NCI-H82 (cell line): ENCODE measurements around the gene CTSD.
"Not testable (repeated sequence)": the region's sequence is repeated elsewhere in the genome, so short reads cannot be mapped to it uniquely, and the experiment has no call there.

ENCODE experiments used
- DNase-seq: peaks from one replicate; lab custom pipeline; 2025; lab: John Stamatoyannopoulos, UW

CTSD gene

DNA sequence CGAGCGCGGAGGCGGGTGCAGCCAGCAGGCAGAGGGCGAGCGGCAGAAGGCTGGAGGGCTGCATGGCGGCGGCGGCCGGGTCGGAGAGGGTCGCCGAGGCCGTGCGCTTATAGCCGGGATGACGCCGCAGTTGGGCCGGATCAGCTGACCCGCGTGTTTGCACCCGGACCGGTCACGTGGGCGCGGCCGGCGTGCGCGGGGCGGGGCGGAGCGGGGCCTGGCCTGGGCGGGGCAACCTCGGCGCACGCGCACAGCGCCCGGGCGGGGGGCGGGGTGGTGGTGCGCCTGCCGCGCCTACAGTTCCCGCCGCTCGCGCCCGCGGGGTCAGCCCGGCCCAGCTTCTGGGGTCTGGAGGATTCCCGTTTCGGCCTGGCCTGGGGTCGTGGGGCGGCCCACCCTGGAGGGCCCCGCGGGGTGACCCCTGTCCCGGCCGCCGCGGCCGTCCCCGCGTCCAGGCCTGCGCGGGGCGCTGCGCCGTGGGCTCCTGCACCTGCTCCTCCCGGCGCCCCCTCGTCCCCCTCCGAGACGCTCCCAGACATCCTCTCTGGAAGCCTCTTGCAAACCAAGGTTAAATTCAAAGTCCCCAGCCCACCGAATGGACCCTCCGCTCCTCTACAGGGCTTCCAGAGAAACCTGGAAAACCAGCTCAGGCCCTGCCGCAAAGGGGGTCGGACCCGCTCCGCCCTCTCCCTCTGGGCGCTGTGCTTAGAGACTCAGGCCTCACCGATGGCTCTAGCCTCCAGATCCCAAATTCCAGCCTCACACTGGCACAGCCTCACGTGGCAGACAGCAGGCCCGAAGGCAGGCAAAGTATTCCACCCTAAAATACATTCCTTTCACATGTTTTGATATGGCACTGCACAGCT lies at the start of gene CTSD:
Gene CTSD, minus strand, starts transcription at position 132 of the 866 bp plus-strand sequence. Its CDS starts 68 bp downstream, at position 64.
- peak; percentile 75 for DNase-seq

GRCh38 chr11:1813356-1813755 lies 49.6 kb upstream of the CTSD start:
- DNase-seq: not testable (repeated sequence)

- DNase-seq: no peak
Observed at GRCh38 chr11:1812801-1813200, 49.1 kb upstream of the CTSD start.

DNA sequence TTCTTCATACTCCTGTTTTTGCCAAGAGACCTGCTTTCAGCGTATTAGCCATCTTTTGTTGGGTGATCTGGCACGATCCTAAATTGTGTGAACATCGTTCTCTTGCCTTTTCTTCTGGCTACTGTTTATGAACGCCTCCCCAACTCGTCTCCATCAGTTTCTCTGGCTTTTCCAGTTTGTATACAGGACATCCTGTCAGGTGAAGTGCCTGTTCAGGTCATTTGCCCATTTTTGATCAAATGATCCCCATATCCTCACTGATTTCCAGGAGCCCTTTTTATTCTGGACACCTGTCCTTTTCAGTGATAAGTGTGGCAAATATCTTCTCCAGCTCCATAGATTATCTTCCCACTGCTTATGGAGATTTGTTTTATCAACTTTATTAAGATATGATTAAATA lies 48.5 kb upstream of the CTSD start:
- DNase-seq: no peak

DNA sequence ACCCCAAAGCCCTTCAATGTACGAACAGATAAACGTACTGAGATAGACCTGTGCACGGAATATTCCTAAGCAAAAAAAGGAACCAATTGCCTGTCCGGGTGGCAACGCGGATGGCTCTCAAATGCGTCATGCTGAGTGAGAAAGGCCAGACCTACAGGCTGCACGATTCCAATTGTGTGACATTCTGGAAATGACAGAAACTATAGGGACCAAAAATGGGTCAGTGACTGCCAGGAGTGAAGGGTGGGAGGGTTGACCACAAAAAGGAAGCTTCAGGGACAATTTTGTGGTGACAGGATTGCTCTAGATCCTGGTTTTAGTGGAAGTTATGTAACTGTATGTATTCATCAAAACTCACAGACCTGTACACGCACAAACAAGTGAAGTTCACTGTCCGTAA lies 47.0 kb upstream of the CTSD start:
- DNase-seq: no peak

DNA sequence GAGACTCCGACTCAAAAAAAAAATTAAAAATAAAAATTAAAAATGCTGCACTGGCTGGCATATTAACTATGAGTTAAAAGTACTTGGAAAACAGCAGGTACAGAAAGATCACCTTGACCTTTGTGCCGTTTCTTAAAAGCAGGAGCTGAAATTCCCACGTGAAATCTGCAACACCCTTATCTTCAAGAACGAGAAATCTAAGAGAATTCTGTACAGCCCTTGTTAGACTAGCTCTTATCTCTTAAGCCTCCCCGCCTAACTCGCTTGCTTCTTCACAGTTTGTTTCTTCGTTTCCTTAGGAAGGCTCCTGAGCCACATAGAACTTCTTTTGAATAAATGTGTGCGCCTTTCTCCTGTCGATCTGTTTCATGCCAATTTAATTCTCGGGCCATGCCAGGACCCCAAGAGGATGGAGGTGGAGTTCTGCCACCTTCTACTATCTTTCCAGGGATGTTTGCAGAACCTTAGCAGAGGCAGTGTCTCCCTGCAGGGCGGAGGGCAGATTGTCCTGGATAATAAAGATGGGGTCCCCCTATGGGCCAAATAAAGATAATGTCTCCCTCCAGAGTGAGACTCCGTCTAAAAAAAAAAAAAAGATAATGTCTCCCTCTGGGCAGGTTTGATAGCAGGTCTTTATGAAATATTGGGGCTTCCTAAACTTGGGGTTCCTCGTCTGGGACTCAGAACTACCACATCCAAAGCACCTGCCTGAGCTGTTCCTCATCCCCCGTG lies 43.7 kb upstream of the CTSD start:
- no peak for DNase-seq

DNA sequence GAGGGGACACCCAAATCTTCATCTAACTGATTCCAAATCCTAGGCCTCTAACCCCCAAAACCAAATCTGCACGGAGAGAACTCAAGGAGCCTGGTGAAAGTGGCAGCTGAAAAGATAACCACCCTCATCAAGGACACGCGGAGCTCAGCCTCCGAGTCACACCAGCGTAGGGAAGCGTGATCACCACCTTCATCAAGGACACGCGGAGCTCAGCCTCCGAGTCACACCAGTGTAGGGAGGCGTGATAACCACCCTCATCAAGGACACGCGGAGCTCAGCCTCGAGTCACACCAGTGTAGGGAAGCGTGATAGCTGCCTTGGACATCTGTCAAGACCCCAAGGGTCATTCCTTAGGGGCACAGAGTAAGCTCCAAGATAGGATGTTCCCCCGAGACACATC lies 41.8 kb upstream of the CTSD start:
- no peak for DNase-seq

- DNase-seq: not testable (repeated sequence)
Observed at GRCh38 chr11:1803835-1804519, 40.2 kb upstream of the CTSD start.

DNA sequence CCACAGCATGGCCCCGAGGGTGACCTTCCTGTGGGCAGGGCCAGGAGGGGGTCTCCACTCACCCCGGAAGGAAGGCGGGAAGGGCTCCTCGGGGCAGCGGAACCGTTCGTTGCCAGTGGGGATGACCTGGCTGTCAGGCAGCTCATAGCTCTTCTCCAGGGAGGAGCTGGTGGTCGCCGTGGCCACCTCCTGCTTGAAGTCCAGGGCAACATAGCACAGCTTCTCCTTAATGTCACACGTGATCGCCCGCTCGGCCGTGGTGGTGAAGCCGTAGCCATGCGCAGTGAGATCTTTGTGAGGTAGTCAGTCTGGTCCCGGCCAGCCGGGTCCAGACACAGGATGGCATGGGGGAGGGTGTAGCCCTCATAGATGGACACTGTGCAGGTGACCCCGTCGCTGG lies 39.5 kb upstream of the CTSD start:
- no peak for DNase-seq

DNA sequence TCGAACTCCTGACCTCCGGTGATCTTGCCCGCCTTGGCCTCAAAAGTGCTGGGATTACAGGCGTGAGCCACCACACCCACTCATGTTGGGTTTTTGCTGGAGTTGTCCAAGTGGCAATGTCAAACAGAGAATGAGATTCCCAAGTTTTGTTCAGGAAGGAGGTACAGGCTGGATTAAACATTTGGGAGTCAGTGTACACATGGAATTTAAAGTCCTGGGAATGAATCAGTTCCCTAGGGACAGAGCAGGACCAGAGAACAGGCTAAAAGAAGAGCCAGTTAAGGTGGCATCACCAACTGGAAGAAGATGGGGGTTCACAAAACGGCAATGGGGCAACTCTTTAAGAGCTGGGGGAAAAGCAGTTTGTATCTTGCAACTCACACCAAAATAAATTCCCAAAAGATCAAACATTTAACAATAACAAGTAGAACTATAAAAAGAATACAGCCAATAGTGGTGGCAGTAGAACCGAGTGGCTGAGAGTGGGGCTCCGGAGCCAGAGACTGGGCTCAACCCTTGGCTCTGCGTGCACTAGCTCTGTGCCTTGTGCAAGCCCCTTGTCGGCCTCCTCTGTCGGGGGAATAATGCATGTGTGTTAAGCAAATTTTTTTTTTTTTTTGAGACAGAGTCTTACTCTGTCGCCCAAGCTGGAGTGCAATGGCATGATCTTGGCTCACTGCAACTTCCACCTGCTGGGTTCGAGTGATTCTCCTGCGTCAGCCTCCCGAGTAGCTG lies 33.8 kb upstream of the CTSD start:
- no peak for DNase-seq

DNA sequence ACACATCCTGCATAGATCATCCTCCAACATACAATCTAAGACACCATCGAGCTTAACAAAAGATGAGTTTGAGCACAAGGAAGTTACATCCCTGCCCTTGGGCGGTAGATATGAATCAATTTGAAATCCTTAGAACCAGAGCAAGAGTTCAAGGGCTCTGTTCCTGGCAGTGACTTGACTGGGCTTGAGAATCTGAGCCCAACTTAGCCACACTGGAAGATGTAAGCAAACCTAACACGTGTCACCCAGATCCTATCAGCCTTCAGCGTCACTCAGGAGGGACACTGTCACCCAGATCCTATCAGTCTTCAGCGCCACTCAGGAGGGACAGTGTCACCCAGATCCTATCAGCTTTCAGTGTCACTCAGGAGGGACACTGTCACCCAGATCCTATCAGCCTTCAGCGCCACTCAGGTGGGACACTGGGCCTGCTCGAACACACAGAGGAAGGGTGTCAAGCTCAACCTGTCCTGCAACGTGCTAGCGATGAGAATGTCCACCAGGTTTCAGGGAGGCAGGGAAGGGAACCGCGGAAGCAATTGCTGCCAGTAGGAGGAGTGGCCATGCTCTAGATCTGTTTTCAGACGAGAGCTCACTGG lies 32.8 kb upstream of the CTSD start:
- no peak for DNase-seq

- DNase-seq: no peak
Observed at GRCh38 chr11:1793081-1793480, 29.4 kb upstream of the CTSD start.

DNA sequence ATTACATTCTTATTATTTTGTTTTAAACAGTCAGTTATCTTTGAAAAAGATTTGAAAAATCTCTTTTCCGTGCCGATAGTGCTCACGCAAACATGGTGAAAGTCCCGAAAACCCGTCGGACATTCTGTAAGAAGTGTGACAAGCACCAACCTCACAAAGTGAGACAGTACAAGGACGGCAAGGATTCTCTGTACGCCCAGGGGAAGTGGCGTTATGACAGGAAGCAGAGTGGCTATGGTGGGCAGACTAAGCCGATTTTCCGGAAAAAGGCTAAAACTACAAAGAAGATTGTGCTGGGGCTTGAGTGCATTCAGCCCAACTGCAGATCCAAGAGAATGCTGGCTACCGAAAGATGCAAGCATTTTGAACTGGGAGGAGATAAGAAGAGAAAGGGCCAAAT lies 28.7 kb upstream of the CTSD start:
- no peak for DNase-seq

GRCh38 chr11:1791912-1792311 lies 28.2 kb upstream of the CTSD start:
- DNase-seq: no peak

- peak; percentile 74 for DNase-seq
Observed at GRCh38 chr11:1786466-1786865, 22.7 kb upstream of the CTSD start.

GRCh38 chr11:1785749-1786413 lies 22.2 kb upstream of the CTSD start:
- no peak for DNase-seq

DNA sequence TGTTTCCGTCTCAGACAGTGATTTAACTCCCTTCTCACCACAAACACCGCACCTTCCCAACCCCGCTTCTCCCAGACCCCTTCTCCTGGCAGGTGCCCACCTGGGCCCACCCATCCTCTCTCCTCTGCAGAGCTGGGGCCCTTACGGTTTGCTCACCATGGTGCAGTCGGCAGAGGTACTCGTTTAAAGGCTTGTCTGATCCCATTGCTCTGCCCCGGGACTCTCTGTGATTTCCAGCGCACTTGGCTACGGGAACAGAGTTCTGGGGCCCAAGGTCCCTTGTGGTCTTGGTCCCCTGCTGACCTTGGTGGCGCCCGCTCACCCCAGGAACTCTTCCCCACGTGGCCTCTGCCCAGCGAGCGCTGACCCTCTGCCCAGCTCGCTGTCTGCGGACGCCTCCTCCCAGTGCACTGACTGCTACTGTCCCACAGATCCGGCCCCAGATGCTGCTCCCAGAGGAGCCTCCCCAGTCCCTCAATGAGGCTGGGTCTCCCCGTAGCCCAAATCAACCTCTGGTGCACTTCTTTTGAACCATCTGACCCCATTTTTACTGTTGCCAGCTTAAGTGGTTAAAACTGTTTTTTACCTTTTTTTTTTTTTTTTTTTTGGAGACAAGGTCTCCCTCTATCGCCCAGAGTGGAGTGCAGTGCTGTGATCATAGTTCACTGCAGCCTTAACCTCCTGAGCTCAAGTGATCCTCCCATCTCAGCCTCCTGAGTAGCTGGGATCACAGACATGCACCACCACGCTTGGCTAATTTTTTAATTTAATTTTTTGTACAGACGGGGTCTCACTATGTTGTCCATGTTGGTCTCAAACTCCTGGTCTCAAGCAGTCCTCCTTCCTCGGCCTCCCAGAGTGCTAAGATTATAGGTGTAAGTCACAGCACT lies 21.3 kb upstream of the CTSD start:
- no peak for DNase-seq

- DNase-seq: no peak
Observed at GRCh38 chr11:1783725-1784529, 20.2 kb upstream of the CTSD start.
